Neural progenitor cell (in vitro differentiated cells): ENCODE results near the gene CHCHD6.

Source experiments
- EZH2 ChIP-seq: fragments of 200-600 bp; sonication (generic); IDR thresholded peaks from 2 replicates; pipeline ENCODE4 v1.6.1; 2017; ENCODE audit warnings: antibody characterized with exemption, mild to moderate bottlenecking, moderate library complexity
- TF ChIP-seq, protein P1 (sequence below): fragments of 200-600 bp; sonication (generic); IDR thresholded peaks from 2 replicates; pipeline ENCODE4 v1.5.1; 2017; ENCODE audit warnings: antibody characterized with exemption, mild to moderate bottlenecking

- TF ChIP-seq, protein P1, sequence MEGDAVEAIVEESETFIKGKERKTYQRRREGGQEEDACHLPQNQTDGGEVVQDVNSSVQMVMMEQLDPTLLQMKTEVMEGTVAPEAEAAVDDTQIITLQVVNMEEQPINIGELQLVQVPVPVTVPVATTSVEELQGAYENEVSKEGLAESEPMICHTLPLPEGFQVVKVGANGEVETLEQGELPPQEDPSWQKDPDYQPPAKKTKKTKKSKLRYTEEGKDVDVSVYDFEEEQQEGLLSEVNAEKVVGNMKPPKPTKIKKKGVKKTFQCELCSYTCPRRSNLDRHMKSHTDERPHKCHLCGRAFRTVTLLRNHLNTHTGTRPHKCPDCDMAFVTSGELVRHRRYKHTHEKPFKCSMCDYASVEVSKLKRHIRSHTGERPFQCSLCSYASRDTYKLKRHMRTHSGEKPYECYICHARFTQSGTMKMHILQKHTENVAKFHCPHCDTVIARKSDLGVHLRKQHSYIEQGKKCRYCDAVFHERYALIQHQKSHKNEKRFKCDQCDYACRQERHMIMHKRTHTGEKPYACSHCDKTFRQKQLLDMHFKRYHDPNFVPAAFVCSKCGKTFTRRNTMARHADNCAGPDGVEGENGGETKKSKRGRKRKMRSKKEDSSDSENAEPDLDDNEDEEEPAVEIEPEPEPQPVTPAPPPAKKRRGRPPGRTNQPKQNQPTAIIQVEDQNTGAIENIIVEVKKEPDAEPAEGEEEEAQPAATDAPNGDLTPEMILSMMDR: no peak
- TF ChIP-seq EZH2: no peak
These were observed 37.9 kb upstream of the CHCHD6 start for GRCh38 chr3:126665959-126666657.
